Brain pericyte (primary cell): ENCODE measurements around the gene DLAT.
"Not testable (repeated sequence)": the region's sequence is repeated elsewhere in the genome, so short reads cannot be mapped to it uniquely, and the experiment has no call there.

Experiments
- DNase-seq: peaks from one replicate; pipeline ENCODE4 v3.0.0-alpha.2; 2012; ENCODE audit warnings: low read depth, low spot score

The DLAT gene

GRCh38 chr11:112024773-112025678 lies at the start of gene DLAT:
TSS of gene DLAT (plus strand) at chr11:112025408. CDS start at chr11:112025473, 65 bp downstream.
- DNase-seq: no peak

- no peak for DNase-seq
Measured at GRCh38 chr11:111976119-111976766, 49.0 kb upstream of the DLAT start.

GRCh38 chr11:111976767-111977145 lies 48.5 kb upstream of the DLAT start:
- no peak for DNase-seq

GRCh38 chr11:111977146-111978027 lies 47.8 kb upstream of the DLAT start:
- DNase-seq: no peak

GRCh38 chr11:111978028-111978771 lies 47.0 kb upstream of the DLAT start:
- peak; percentile 31 for DNase-seq

GRCh38 chr11:111980062-111980461 lies 45.1 kb upstream of the DLAT start:
- no peak for DNase-seq

- DNase-seq: no peak
Measured at GRCh38 chr11:111981270-111981669, 43.9 kb upstream of the DLAT start.

GRCh38 chr11:111982019-111982464 lies 43.2 kb upstream of the DLAT start:
- no peak for DNase-seq

GRCh38 chr11:111982541-111983186 lies 42.5 kb upstream of the DLAT start:
- DNase-seq: no peak

GRCh38 chr11:111983187-111983986 lies 41.8 kb upstream of the DLAT start:
- no peak for DNase-seq

- DNase-seq: no peak
Measured at GRCh38 chr11:111986589-111986988, 38.6 kb upstream of the DLAT start.

GRCh38 chr11:111990381-111990780 lies 34.8 kb upstream of the DLAT start:
- DNase-seq: no peak

- no peak for DNase-seq
Measured at GRCh38 chr11:111992206-111992855, 32.9 kb upstream of the DLAT start.

GRCh38 chr11:111996129-111996528 lies 29.1 kb upstream of the DLAT start:
- DNase-seq: no peak

GRCh38 chr11:111996669-111997068 lies 28.5 kb upstream of the DLAT start:
- DNase-seq: not testable (repeated sequence)

- no peak for DNase-seq
Measured at GRCh38 chr11:111999111-111999510, 26.1 kb upstream of the DLAT start.

- DNase-seq: no peak
Measured at GRCh38 chr11:112000703-112001102, 24.5 kb upstream of the DLAT start.

GRCh38 chr11:112002491-112003216 lies 22.6 kb upstream of the DLAT start:
- DNase-seq: no peak

GRCh38 chr11:112004389-112004788 lies 20.8 kb upstream of the DLAT start:
- DNase-seq: no peak
